SHP77 treated with DMSO at 0.1 percent for 48 hours (cell line): ENCODE results near the gene BMP7.

ENCODE experiments used
- DNase-seq: peaks from one replicate; lab custom pipeline; 2025; lab: John Stamatoyannopoulos, UW

The BMP7 gene

DNA sequence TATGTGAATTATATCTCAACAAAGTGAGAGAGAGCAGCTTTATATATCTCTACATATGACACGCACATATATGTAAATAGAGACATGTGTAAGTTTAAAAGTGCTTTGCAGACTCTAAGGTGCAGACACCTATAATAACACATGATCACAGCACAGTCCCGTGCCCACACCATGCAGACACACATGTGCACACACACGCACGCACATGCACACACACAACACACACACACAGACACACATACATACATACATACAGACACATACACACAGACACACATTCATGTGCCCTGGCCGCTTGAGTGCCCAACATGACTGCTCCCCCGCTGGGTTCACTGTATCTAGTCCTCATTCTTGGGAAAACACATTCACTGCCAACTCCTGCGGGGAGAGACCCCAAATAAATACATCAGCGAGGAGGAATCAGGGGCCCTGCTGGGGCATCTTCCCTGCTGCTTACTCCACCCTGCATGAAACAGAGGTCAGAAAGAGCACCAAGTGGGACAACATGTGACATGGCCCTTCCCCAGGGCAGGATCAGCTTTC is 121.3 kb downstream of the BMP7 start:
- no peak for DNase-seq

DNA sequence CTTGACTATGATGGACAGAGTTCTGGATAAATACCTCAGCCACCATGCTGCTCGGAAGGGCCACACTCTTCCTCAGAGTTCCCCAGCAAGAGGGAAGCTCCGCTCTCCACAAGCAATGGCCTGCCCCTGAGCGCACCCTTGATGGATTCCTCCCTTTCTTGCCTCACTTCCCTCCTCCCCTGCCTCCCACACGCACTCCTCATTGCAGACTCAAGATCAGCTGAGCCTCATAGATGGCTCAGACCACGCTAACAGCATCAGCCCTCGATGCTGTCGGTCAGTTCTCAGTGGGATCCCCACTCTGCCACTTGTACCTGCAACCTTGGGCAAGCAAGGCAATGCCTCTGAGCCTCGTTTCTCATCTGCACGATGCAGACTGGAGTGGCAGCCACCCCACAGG is 123.3 kb downstream of the BMP7 start:
- no peak for DNase-seq

- DNase-seq, result no peak
Observed at GRCh38 chr20:57142667-57143066, 123.8 kb downstream of the BMP7 start.

- no peak for DNase-seq
Observed at GRCh38 chr20:57141492-57141891, 124.9 kb downstream of the BMP7 start.

DNA sequence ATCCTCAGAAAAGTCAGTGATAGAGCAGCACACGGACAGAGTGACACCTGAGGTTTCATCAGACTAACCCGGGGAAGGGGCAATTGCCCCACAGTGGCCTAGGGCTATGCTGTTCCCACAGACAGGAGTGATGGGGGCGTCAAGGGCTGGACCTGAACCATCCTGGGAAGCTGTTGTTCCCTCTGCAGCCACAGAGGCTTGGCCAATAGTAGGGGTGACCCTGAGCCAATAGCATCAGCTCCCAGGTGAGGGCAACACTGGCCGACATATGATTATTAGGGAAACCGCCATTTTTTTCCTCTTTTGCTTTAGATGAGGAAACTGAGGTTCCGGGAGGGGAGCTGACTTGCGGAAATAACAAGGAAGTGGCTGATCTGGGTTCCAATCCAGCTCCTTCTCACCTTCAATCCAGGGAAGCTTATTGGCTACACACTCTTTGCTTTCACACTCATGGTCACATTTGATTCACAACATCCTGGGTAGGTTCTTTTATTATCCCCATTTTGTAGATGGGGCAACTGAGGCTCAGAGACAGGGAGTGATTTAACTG is 126.0 kb downstream of the BMP7 start:
- DNase-seq, result no peak

GRCh38 chr20:57139342-57140093 is 126.9 kb downstream of the BMP7 start:
- DNase-seq, result no peak

DNA sequence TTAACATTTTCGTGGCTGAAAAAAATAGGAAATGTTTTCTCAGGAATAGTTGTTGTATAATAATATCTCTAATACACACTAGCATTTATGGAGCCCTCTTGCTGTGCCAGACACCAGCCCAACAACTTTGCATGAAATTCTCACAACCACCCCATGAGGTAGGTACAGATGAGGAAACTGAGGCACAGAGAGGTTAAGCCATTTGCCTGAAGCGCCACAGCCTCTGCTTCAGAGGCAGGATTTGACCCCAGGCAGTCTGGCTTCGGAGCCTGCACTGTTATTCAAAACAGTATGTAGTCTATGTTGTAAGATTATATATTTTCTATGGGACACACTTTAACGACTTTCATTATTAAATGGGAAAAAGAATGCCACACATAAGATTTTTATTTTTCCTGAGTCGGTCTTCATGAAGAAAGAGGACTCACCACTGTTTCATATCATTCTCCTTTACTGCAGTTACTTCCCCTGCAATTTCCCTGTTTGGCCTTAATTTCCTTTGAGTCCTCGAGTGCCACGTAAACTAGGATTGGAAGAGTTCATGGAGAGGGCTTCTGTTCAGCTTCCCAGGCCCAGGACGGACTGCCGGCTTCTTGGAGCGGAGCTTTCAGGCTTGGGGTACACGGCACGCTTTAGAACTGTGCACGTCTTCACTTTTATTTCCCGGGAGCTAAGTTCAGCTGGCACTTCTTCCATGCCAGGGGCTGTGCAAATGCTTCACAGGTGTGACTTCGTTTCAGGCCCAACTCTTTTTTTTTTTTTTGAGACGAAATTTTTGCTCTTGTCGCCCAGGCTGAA is 128.0 kb downstream of the BMP7 start:
- DNase-seq, result no peak

DNA sequence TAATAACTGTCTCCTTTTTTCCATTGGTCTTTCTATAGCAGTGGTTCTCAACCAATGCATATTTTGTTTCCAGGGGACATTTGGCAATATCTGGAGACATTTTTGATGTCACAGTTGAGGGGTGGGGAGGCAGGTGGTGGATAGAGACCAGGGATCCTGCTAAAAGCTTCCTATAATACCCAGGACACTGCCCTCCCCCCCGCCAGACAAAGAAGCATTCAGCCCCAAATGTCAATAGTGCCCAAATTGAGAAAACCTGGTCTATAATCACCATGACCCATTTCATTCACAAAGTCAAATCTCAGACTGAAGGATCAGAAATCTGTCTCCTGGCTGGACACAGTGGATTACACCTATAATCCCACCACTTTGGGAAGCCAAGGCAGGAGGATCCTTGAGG is 128.8 kb downstream of the BMP7 start:
- no peak for DNase-seq

- no peak for DNase-seq
Observed at GRCh38 chr20:57136734-57137133, 129.7 kb downstream of the BMP7 start.

GRCh38 chr20:57135875-57136274 is 130.6 kb downstream of the BMP7 start:
- DNase-seq, result no peak

DNA sequence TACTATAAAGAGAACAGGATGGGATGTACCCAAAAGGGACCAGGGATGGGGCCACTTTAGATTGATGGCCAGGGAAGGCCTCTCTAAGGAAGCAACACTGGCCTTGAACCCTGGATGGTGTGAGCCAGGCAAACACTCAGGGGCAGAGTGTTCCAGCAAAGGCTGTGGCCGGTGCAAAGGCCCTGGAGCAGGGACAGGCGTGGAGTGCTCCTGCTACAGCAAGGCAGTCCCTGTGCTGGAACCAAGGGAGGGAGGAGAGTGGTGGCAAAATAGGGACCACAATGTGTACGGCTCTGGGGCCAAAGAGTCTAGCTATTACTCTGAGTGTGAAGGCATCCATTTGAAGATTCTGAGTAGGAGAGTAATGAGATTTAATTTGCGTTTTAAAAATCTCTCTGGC is 131.6 kb downstream of the BMP7 start:
- no peak for DNase-seq

GRCh38 chr20:57133926-57134650 is 132.4 kb downstream of the BMP7 start:
- DNase-seq, result no peak

DNA sequence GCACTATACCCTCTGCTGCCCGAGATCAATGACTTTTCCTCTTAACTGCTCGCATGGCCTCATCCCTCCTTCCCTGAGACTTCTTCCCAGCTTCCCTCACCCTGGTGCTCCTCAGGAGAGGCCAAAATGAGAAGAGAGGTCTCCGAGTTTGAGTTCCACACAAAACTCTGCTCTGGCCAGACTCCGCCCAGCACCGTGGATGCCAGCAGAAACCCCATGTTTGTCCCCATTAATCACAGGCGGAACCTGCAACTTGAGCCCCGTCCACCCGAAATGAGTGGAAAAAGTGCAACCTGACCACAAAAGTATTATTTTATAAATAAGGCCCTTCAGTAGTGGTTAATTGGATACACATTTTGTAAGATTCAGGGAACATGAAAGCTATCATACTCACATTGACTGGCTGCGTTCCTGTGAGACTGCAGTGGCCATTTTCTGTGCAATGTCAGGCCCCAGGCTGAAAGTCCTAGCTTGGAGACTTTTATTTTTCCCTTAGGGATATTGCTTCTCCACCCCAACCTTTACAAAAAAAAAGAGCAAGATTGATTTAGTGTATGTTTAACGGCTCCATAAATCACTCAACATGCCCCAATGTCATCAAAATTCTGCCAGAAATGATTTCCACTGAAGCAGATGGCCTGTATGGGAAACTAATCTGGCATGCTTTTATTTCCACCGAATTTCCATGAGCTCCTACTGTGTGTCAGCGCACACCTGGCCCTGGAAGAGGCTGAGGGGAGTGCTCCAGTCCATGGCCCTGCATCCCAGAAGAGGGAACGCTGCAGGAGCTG is 134.6 kb downstream of the BMP7 start:
- no peak for DNase-seq

GRCh38 chr20:57131077-57131476 is 135.4 kb downstream of the BMP7 start:
- no peak for DNase-seq

DNA sequence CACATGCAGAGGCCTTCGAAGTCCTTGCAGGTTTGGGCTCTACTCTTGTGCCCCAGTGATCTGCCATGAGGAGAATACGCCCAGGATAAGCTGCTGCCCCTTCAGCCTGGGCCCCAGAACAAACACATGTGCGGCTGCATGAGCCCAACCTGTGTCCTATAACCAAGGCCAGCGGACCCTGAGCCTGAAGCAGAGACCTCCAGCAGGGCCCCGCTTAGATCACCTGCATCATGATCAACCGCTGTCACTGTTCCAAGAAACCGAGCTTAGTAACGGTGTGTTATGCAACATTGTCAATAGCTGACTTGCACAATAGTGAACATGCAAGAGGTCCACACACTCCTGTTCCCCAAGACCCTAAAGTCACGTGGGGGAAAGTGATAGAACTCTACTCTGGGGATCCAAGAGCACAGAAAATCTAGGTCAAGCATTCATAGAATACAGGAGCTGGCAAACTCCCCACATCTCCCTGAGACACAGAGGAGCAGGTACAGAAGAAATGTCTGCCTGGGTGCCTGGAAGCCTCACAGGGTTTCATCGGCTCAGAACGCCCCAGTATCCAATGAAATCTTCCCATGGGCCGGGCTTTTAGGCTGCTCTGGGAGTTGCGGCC is 136.2 kb downstream of the BMP7 start:
- DNase-seq, result no peak

DNA sequence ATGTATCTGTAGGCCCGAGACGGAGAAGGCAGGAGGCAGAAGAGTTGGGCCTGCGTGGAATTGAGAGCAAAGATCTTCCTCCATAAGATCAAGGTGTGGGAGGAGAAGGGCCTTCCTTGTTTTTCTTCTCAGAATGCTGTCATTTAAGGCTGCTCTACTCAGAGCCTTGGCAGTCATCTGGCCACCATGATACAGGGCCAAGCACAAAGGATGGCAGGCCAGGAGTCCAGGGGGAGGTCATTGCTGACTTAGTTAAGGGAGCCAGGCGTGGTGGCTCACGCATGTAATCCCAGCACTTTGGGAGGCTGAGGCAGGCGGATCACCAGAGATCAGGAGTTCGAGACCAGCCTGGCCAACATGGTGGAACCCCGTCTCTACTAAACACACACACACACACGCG is 137.1 kb downstream of the BMP7 start:
- DNase-seq, result no peak

DNA sequence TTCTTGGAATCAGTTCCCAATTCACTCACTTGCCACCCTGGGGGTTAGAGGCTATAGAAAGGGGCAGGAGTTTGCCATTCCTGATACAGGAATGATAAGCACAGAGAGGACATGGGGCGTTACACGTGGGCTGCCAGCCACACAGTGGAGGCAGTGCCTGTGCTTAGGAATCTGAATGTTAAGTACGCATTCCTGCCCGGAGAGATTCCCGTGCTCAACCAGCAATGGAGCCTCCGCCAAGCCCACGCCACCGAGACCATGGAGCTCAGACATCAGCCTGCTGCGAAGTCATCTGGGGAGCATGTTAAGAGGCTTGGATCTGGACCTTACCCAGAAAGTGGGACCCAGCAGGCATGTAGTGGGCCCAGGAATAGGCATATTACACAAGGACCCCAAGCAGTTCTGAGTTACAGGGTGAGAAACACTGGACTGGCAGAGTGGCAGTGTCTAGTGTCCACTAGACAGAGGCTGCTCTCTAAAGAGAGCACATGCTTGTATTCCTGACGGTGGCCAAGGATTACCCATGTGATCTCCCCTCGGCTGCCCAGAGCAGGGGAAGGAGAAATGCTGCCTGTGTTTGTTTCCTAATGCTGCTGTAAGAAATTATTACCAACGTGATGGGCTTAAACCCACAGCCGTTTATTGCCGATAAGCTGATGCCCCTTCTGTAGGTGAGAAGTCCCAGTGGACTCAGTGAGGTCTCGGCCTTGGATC is 138.2 kb downstream of the BMP7 start:
- DNase-seq, result no peak

DNA sequence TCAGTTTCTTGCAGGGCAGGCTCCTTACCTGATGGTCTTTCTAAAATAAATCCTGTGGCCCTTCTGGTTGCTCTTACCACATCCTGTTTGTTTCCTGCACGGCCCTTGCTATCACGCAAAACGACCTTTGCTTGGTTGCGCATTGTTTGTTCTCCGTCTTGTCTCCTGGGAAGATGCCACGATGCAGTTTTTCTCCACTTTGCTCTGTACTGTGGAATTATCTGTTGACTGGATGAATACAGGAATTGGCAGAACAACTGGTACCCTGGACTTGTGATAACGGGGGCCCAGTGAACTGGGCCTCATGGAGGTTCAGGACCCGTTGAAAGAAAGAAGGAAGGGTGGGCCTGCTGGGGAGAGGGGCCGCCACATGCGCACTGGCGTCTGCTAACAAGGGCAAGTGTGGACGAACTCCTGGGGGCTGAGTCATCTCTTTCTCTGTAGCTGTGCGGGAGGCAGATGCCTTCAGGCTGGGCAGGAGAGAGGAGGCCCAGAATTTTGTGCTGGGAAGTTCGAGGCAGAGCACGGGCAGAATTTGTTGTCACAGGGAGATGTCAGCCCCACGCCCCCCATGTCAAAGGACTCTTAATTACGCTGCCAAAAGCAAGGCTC is 139.9 kb downstream of the BMP7 start:
- DNase-seq, result no peak

DNA sequence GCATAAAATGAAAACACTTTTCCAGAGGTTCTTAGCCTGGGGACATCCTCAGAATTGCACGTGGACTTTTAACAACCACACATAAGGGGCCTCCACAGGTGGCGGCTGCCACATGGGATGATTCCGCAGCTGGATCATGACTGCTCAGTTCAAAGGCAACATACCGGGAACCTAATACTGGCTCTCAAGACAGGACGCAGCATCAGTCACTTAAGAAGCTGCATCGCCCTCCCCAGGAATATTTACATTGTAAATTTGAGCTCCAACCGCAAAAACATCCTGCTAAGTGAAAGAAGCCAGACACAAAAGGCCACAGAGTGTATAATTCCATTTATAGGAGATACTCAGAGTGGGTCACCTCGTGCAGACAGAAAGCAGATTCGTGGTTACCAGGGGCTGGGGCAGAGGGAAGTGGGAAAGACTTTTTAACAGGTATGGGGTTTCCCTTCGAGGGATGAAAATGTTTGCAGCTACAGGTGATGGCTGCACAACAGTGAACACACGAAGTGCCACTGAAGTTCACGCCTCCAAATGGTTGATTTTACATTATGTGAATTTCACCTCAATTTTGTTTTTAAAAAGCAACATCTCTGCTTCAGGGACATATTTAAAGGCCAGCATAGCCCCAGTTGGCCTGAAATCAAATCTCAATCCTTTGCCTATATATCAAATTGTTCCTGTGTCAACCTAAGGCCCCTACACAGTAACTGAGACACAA is 141.5 kb downstream of the BMP7 start:
- no peak for DNase-seq
